Measurements from ENCODE around the gene APOD.
A peak's percentile ranks its signal among the peaks of the same experiment; 100 is the strongest.

Gene APOD

GRCh38 chr3:195555110-195555509 is 28.6 kb downstream of the APOD start:
- no peak for DNase-seq (ENCODE audit: low read depth in 2 of 2, low spot score in 1 of 2)

DNA sequence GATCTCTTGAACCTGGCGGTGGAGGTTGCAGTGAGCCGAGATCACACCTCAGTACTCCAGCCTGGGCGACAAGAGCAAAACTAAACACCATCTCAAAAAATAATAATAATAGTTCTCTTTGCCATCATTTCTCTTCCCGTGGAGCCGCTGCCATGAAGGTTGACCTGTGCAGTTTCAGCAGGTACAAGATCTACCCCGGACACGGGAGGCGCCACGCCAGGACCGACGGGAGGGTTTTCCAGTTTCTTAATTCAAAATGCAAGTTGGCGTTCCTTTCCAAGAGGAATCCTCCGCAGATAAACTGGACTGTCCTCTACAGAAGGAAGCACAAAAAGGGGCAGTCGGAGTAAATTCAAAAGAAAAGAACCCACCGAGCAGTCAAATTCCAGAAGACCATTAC is 29.3 kb downstream of the APOD start:
- DNase-seq (ENCODE audit: low read depth in 2 of 2, low spot score in 1 of 2) = no peak

DNA sequence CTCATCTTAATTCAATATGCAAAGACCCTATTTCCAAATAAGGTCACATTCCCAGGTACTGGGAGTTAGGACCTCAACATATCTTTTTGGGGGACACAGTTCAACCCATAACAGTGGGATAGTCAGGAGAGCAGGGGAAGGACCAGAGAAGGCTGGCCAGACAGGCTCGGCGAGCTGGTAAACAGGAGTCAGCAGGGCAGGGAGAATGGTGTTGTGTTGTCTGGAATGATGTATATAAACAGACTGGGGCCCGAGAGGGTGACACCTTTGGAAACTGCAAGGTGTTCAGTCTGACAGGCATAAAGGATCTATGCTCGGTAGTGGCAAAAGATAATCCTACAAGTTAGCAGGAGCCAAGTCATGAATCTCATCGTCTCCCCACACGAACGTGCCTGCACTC is 30.5 kb downstream of the APOD start:
- no peak for DNase-seq (ENCODE audit: low read depth in 2 of 2, low spot score in 1 of 2)

DNA sequence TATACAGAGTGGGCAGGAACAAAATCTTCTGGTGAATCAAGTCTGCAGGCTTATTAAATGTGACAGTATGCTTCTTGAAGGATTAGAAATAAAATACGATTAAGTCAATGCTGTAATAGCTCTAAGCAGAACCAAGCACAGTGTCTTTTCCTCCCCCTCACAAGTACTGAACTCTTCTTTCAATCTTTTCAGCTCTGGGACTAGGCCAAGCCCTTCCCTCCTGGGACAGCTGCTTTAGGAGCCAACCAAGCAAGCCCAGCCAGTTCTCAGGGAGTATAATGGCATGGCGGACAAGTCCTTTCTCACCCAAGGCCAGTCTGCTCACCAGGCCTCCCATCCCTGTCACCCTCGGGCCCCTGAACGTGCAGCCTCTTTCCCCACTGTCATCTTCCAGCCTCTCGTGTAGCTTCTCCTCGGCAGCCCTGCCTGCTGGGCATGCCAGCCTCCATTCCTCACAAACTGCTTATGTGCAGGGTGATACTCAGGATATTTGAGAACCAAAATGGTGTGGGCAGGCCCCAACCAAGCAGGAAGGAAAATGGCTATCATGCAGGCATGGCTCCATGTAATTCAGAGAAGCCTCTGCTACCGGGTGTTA is 32.3 kb downstream of the APOD start:
- DNase-seq (ENCODE audit: low read depth in 2 of 2, low spot score in 1 of 2) = no peak

DNA sequence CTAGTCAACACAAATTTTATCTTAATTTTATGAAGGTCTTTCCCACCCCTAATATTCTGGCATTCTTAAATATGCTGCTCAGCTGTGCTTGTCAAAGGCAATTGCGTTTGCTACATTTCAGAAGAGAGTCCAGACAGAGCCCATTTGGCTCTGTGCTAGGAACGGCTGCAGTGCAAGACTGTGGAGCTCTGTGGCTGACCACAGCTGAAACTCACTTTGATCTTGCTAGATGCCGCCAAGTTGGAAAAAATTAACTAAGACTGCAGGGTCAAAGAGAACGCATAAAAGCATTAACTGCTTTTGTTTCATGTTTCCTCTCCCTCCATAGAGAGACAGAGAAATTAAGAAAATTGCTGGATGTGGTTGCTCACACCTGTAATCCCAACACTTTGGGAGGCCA is 33.0 kb downstream of the APOD start:
- no peak for DNase-seq (ENCODE audit: low read depth in 2 of 2, low spot score in 1 of 2)

- peak; percentile 51 to 67 for DNase-seq (ENCODE audit: low read depth in 2 of 2, low spot score in 1 of 2)
These were observed 33.7 kb downstream of the APOD start for GRCh38 chr3:195549931-195550519.

DNA sequence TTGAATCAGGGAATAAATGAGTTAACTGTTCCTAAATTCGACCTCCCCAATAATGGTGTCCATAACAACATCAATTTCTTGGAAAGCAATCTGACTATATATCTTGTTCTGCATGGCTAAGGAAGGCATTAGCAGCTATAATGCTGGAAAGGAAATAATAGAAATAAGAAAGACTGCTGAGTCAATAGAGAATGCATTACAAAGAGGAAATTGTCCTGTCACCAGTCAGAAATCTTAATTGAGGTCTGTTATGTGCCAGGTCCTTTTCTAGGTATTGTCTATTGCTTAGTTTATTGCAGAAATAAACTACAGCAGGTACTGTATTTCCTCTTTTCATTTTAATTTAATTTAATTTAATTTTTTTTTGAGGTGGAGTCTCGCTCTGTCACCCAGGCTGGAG is 34.8 kb downstream of the APOD start:
- DNase-seq (ENCODE audit: low read depth in 2 of 2, low spot score in 1 of 2) = no peak

- DNase-seq (ENCODE audit: low read depth in 2 of 2, low spot score in 1 of 2) = no peak
These were observed 35.2 kb downstream of the APOD start for GRCh38 chr3:195548501-195548900.

GRCh38 chr3:195548006-195548405 is 35.7 kb downstream of the APOD start:
- DNase-seq (ENCODE audit: low read depth in 2 of 2, low spot score in 1 of 2) = no peak

DNA sequence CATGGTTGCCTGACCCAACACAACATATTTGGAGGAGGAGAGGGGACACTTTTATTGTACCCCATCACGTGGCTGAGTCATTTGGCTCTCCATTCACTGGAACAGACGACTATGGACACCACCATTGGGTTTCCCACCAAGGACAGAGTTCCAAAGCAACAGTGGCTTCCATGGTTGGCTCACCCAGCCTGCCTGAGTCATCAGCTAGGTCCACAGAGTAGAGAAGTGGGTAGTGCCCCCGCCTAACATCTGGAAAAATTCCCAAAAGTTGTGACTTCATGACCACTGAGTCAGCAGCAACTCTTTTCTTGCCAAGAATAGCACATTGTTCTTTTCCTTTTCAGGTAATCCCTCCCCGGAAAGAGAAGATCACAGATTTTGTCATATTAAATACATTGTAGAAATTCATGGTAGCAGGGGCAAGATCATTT is 37.6 kb downstream of the APOD start:
- no peak for DNase-seq (ENCODE audit: low read depth in 2 of 2, low spot score in 1 of 2)

GRCh38 chr3:195544634-195545033 is 39.1 kb downstream of the APOD start:
- no peak for DNase-seq (ENCODE audit: low read depth in 2 of 2, low spot score in 1 of 2)

DNA sequence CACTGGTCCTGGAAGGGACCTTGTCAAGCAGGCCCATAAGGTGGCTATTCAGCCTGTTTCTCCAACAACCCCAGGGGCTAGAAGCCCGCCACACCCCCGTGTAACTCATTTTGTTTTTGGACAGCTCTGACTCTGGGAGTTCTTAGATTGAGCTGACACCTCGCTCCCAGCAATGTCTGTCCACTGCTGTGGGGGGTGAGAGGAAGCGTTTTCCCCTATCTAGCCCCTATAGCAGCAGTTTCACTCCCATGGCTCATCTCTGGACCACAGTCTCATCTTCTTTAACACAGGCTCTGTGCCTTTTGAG is 39.6 kb downstream of the APOD start:
- DNase-seq (ENCODE audit: low read depth in 2 of 2, low spot score in 1 of 2) = no peak

GRCh38 chr3:195543500-195544229 is 40.1 kb downstream of the APOD start:
- no peak for DNase-seq (ENCODE audit: low read depth in 2 of 2, low spot score in 1 of 2)

DNA sequence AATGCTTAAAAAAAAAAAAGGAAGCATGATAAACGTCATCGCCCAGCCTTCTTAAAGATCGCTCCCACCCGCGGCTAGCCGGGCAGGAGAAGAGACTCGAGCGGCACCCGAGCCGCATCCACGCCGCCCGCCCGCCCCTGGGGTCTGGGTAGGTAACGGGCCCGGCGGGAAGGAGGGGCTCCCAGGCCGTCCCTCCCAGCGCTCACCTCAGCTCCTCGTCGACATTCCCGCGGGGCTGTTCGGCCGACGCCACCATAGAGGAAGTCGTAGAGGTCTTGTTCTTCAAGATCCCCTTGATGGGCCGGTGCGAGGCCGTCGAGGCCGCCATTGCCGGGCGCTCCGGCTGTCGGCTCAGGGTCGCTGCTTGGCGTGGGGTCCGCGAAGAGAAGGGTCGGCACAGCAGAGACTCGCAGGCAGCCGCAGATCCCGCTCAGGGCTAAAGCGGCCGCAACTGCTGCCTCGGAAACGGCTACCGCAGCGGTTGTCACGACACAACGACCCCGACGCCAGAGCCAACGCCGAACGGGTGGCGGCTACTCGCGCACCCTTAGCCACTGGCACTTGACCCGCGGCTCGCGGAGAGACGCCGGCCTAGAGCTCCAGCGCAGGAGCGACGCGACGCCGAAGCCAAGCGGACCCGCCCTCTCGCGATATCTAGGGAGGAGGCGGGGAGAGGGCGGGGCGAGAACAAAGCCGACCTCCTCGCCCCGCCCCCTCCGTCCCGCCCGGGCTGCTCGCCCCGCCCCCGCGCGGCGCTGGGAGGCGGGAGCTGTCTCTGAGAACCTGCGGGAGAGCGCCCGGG is 40.8 kb downstream of the APOD start, which contains the start of gene PPP1R2:
TSS of gene PPP1R2 (minus strand) at position 628 of the 802 bp plus-strand sequence. CDS start at position 328, 300 bp downstream.
- peak; percentile 77 to 81 for DNase-seq (ENCODE audit: low read depth in 2 of 2, low spot score in 1 of 2)

GRCh38 chr3:195542316-195542697 is 41.4 kb downstream of the APOD start:
- DNase-seq (ENCODE audit: low read depth in 2 of 2, low spot score in 1 of 2) = no peak

DNA sequence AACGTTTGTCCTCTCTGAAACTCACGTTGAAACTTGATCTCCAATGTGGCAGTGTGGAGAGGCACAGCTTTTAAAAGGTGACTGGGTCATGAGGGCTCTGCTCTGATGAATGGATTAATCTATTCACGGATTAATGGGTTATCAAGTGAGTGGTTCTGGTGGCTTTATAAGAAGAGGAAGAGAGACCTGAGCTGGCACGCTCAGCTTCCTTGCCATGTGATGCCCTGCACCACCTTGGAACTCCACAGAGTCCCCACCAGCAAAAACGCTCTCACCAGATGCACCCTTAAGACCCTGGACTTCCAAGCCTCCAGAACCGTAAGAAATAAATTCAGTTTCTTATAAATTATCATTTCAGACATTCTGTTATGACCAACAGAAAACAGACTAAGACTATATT is 43.2 kb downstream of the APOD start:
- no peak for DNase-seq (ENCODE audit: low read depth in 2 of 2, low spot score in 1 of 2)

DNA sequence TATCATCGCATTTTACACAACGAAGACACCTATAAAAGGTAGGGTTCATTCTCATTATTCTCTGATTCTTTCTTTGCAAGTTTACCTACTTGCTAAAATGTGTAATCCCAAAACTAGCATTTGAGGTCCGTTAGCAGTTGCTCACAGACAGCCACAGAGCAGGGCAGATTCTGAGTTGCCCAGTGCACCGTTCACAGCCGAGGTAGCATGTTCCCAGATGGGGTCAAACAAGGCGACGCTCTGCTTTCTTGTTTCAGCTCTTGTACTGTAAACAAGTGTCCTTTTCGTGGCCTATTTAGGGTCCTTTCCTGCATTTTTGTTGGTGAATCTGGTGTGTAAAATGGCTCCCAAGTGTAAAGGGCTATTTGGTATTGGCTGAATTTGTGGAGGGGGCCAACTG is 43.7 kb downstream of the APOD start:
- DNase-seq (ENCODE audit: low read depth in 2 of 2, low spot score in 1 of 2) = no peak

- no peak for DNase-seq (ENCODE audit: low read depth in 2 of 2, low spot score in 1 of 2)
These were observed 44.3 kb downstream of the APOD start for GRCh38 chr3:195539479-195539878.

GRCh38 chr3:195537995-195538394 is 45.7 kb downstream of the APOD start:
- DNase-seq (ENCODE audit: low read depth in 2 of 2, low spot score in 1 of 2) = no peak

- DNase-seq (ENCODE audit: low read depth in 2 of 2, low spot score in 1 of 2) = no peak
These were observed 48.4 kb downstream of the APOD start for GRCh38 chr3:195535293-195535692.

GRCh38 chr3:195532834-195533233 is 50.9 kb downstream of the APOD start:
- no peak for DNase-seq (ENCODE audit: low read depth in 2 of 2, low spot score in 1 of 2)

GRCh38 chr3:195532345-195532744 is 51.4 kb downstream of the APOD start:
- DNase-seq (ENCODE audit: low read depth in 2 of 2, low spot score in 1 of 2) = no peak
